CD4-positive, alpha-beta T cell treated with Interleukin-15 for 4 hours (primary cell): ENCODE results near the gene IL22.

Source experiments
- DNase-seq: peaks from one replicate; pipeline ENCODE4 v3.0.0-alpha.2; 2020; ENCODE audit warnings: low spot score

The IL22 gene

GRCh38 chr12:68253504-68253903 lies at the start of gene IL22:
IL22 (minus strand) TSS chr12:68253604; CDS start chr12:68253448, 156 bp downstream.
- DNase-seq = no peak

GRCh38 chr12:68297929-68298328 lies 44.5 kb upstream of the IL22 start:
- DNase-seq = no peak

GRCh38 chr12:68294251-68294650 lies 40.8 kb upstream of the IL22 start:
- DNase-seq = no peak

GRCh38 chr12:68293347-68293746 lies 39.9 kb upstream of the IL22 start:
- no peak for DNase-seq

GRCh38 chr12:68292151-68292943 lies 38.9 kb upstream of the IL22 start:
- DNase-seq = no peak

- DNase-seq = no peak
These were observed 38.1 kb upstream of the IL22 start for GRCh38 chr12:68291396-68292036.

GRCh38 chr12:68290126-68290525 lies 36.7 kb upstream of the IL22 start:
- peak; percentile 70 for DNase-seq

GRCh38 chr12:68287106-68287505 lies 33.7 kb upstream of the IL22 start:
- DNase-seq = no peak

- no peak for DNase-seq
These were observed 33.0 kb upstream of the IL22 start for GRCh38 chr12:68286396-68286795.

GRCh38 chr12:68285541-68285940 lies 32.1 kb upstream of the IL22 start:
- DNase-seq = no peak

- no peak for DNase-seq
These were observed 28.1 kb upstream of the IL22 start for GRCh38 chr12:68281322-68282077.

- no peak for DNase-seq
These were observed 26.8 kb upstream of the IL22 start for GRCh38 chr12:68280240-68280639.

GRCh38 chr12:68279227-68280054 lies 26.0 kb upstream of the IL22 start:
- no peak for DNase-seq

- DNase-seq = no peak
These were observed 23.1 kb upstream of the IL22 start for GRCh38 chr12:68276402-68276930.

- no peak for DNase-seq
These were observed 19.3 kb upstream of the IL22 start for GRCh38 chr12:68272732-68273131.

- no peak for DNase-seq
These were observed 17.9 kb upstream of the IL22 start for GRCh38 chr12:68271346-68271745.

- DNase-seq = no peak
These were observed 17.0 kb upstream of the IL22 start for GRCh38 chr12:68270358-68270757.

- no peak for DNase-seq
These were observed 16.4 kb upstream of the IL22 start for GRCh38 chr12:68269779-68270178.

GRCh38 chr12:68268967-68269366 lies 15.6 kb upstream of the IL22 start:
- no peak for DNase-seq

GRCh38 chr12:68267892-68268396 lies 14.5 kb upstream of the IL22 start:
- DNase-seq = no peak

GRCh38 chr12:68264857-68265256 lies 11.5 kb upstream of the IL22 start:
- no peak for DNase-seq
